WERI-Rb-1 (cell line): ENCODE data around the gene PCDHA12.

Experiments used
- DNase-seq: peaks from one replicate; pipeline ENCODE4 v3.0.0-alpha.2; 2020
- H3K27ac ChIP-seq: fragments of 250-450 bp; sonication (Bioruptor Pico); 2 replicates; pipeline ENCODE4 v1.5.1; 2020; ENCODE audit warnings: mild to moderate bottlenecking, moderate library complexity
- H3K27me3 ChIP-seq: fragments of 250-450 bp; sonication (Bioruptor Pico); 2 replicates; pipeline ENCODE4 v1.5.1; 2021; ENCODE audit warnings: mild to moderate bottlenecking, low read depth, moderate library complexity; ENCODE audit not compliant: insufficient read depth, severe bottlenecking
- H3K36me3 ChIP-seq: fragments of 250-450 bp; sonication (Bioruptor Pico); 2 replicates; pipeline ENCODE4 v1.5.1; 2020; ENCODE audit warnings: mild to moderate bottlenecking, moderate library complexity
- H3K4me3 ChIP-seq: 2 replicates; pipeline ENCODE4 v1.5.1; 2011; ENCODE audit warnings: low read depth, mild to moderate bottlenecking, control low read depth, low read length
- H3K9me3 ChIP-seq: fragments of 250-450 bp; sonication (Bioruptor Pico); 2 replicates; pipeline ENCODE4 v1.5.1; 2021; ENCODE audit warnings: mild to moderate bottlenecking, moderate library complexity; ENCODE audit not compliant: severe bottlenecking
- TF ChIP-seq, protein P1 (sequence below): IDR thresholded peaks from 2 replicates; pipeline ENCODE4 v1.5.1; 2011; ENCODE audit warnings: low read depth, mild to moderate bottlenecking, control low read depth, inconsistent platforms, low read length

Gene PCDHA12

DNA sequence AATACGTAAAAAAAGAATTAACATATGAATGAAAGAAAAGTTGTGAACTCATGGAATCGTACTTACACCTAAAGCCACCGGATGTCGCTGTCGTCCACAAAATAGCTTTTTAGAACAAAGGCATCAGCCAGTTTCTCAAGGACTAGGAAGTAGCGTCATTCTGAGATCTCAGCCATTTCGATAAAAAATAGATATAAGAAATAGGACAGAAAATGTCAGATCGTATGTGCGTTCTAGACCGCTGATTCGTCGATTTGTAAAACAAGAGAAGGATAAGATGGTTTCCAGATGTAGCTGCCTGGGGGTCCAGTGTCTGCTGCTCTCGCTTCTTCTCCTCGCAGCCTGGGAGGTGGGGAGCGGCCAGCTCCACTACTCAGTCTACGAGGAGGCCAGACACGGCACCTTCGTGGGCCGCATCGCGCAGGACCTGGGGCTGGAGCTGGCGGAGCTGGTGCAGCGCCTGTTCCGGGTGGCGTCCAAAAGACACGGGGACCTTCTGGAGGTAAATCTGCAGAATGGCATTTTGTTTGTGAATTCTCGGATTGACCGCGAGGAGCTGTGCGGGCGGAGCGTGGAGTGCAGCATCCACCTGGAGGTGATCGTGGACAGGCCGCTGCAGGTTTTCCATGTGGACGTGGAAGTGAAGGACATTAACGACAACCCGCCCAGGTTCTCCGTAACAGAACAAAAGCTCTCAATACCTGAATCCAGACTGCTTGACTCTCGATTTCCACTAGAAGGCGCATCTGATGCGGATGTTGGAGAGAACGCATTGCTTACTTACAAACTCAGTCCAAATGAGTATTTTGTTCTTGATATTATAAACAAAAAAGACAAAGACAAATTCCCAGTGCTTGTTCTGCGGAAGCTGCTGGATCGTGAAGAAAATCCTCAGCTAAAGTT is 19.1 kb upstream of the PCDHA12 start, which contains the start of gene PCDHA10:
Gene PCDHA10, plus strand, starts transcription at position 126 of the 903 bp plus-strand sequence. Its CDS starts 152 bp downstream, at position 278.
- no peak within 1 kb of the TSS for H3K27ac ChIP-seq
- TF ChIP-seq, protein P1, sequence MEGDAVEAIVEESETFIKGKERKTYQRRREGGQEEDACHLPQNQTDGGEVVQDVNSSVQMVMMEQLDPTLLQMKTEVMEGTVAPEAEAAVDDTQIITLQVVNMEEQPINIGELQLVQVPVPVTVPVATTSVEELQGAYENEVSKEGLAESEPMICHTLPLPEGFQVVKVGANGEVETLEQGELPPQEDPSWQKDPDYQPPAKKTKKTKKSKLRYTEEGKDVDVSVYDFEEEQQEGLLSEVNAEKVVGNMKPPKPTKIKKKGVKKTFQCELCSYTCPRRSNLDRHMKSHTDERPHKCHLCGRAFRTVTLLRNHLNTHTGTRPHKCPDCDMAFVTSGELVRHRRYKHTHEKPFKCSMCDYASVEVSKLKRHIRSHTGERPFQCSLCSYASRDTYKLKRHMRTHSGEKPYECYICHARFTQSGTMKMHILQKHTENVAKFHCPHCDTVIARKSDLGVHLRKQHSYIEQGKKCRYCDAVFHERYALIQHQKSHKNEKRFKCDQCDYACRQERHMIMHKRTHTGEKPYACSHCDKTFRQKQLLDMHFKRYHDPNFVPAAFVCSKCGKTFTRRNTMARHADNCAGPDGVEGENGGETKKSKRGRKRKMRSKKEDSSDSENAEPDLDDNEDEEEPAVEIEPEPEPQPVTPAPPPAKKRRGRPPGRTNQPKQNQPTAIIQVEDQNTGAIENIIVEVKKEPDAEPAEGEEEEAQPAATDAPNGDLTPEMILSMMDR, result no peak
- DNase-seq, result no peak
- no peak within 1 kb of the TSS for H3K4me3 ChIP-seq
- H3K27me3 ChIP-seq, result no peaks in the 10 kb centered on the region
- H3K36me3 ChIP-seq, result no peaks in the 10 kb centered on the region
- H3K9me3 ChIP-seq, result peaks cover 2% of the 10 kb centered on the region

DNA sequence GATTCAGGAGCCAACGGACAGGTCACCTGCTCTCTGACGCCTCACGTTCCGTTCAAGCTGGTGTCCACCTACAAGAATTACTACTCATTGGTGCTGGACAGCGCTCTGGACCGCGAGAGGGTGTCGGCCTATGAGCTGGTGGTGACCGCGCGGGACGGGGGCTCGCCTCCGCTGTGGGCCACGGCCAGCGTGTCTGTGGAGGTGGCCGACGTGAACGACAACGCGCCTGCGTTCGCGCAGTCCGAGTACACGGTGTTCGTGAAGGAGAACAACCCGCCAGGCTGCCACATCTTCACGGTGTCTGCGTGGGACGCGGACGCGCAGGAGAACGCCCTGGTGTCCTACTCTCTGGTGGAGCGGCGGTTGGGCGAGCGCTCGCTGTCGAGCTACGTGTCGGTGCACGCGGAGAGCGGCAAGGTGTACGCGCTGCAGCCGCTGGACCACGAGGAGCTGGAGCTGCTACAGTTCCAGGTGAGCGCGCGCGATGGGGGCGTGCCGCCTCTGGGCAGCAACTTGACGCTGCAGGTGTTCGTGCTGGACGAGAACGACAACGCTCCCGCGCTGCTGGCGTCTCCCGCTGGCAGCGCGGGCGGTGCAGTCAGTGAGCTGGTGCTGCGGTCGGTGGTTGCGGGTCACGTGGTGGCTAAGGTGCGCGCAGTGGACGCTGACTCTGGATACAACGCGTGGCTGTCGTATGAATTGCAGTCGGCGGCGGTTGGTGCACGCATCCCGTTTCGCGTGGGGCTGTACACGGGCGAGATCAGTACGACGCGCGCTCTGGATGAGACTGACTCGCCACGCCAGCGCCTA is 17.7 kb upstream of the PCDHA12 start:
- TF ChIP-seq, protein P1, result no peak

DNA sequence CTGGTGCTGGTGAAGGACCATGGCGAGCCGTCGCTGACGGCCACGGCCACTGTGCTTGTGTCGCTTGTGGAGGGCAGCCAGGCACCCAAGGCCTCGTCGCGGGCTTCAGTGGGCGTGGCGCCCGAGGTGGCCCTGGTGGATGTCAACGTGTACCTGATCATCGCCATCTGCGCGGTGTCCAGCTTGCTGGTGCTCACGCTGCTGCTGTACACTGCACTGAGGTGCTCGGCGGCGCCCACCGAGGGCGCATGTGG is 17.2 kb upstream of the PCDHA12 start:
- no peak for DNase-seq
- TF ChIP-seq, protein P1, result no peak
- H3K27me3 ChIP-seq, result no peaks in the 10 kb centered on the region
- H3K4me3 ChIP-seq, result no peak overlapping the region
- no peak overlapping the region for H3K27ac ChIP-seq
- H3K9me3 ChIP-seq, result peaks cover 2% of the 10 kb centered on the region
- H3K36me3 ChIP-seq, result no peaks in the 10 kb centered on the region

More for the DNA sequence above, 17.7 kb upstream of the PCDHA12 start:
- H3K36me3 ChIP-seq, result no peaks in the 10 kb centered on the region
- no peak overlapping the region for H3K27ac ChIP-seq
- no peak overlapping the region for H3K4me3 ChIP-seq
- H3K9me3 ChIP-seq, result peaks cover 2% of the 10 kb centered on the region
- DNase-seq, result no peak
- no peaks in the 10 kb centered on the region for H3K27me3 ChIP-seq

DNA sequence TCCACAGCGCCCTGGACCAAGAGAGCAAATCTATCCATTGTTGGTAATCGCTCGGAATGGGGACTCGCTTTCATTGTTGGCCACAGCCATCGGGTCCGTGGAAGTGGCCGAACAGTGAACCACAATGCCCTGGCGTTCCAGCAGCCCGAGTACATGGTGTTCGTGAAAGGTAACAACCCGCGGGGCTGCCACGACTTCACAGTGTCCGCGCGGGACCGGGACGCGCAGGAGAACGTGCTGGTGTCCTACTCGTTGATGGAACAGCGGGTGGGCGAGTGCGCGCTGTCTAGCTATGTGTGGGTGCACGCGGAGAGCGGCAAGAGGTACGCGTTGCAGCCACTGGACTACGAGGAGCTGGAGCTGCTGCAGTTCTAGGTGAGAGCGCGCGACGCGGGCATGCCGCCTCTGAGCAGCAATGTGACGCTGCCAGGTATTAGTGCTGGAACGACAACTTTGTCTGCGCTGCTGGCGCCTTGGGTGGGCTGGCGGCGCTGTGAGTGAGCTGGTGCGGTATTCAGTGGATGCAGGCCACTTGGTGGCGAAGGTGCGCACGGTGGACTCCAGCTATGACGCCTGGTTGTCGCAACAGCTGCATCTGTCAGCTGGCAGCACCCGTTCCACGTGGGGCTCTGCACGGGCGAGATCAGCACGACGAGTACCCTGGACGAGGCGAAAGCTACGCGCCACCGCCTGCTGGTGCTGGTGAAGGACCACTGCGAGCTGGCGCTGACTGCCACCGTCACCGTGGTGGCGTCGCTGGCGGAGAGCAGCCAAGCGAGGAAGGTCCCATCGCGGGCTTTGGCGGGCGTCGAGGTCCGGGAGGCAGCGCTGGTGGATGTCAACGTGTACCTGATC is 12.4 kb upstream of the PCDHA12 start:
- Histone ChIP-seq H3K9me3 (no peaks in the 10 kb centered on the region), H3K4me3 (no peak overlapping the region), H3K27me3 (no peaks in the 10 kb centered on the region), H3K27ac (no peak overlapping the region), H3K36me3 (no peaks in the 10 kb centered on the region)
- TF ChIP-seq, protein P1, result no peak
- no peak for DNase-seq

DNA sequence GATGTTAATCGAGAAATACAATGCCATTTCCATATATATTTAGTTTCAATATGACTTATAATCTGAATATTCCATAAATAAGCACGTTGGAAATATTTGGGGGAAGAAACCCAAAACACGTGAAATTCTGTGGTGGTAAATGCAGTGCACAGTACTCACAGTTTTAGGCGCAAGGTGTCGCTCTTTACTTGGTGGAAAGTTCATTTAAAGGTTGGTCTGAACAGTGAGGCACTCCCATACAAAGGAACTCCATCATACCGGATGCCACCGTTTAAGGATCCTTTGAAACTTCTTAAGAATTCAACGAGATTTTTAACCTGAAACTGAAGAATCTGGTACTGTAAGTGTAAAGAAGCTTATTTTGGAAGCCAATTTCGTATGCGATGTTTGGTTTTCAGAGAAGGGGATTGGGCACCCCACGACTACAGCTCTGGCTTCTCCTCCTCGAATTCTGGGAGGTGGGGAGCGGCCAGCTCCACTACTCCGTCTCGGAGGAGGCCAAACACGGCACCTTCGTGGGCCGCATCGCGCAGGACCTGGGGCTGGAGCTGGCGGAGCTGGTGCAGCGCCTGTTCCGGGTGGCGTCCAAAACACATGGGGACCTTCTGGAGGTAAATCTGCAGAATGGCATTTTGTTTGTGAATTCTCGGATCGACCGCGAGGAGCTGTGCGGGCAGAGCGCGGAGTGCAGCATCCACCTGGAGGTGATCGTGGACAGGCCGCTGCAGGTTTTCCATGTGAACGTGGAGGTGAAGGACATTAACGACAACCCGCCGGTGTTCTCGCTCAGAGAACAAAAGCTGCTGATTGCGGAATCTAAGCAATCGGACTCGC is 6.2 kb upstream of the PCDHA12 start, which contains the start of gene PCDHA11:
Gene PCDHA11, plus strand, starts transcription at position 237 of the 834 bp plus-strand sequence. Its CDS starts 147 bp downstream, at position 384.
- H3K36me3 ChIP-seq, result peaks cover 14% of the 10 kb centered on the region
- peak; percentile 43 for DNase-seq
- TF ChIP-seq, protein P1, result peak; percentile 61; the same call in 1 of the 2 replicates
- no peaks in the 10 kb centered on the region for H3K27me3 ChIP-seq
- H3K4me3 ChIP-seq, result peak within 1 kb of the TSS; percentile 50
- peak within 1 kb of the TSS; percentile 49 for H3K27ac ChIP-seq
- H3K9me3 ChIP-seq, result peaks cover 3% of the 10 kb centered on the region
